ENCODE results near the gene OGT. TPM values are rescaled to one million over a fixed set of nuclear protein-coding genes. Genes with fewer than 3 reads are reported as not detected.
A peak's percentile ranks its signal among the peaks of the same experiment; 100 is the strongest.

OGT gene
- 75.9 TPM for polyA plus RNA-seq (2012; ENCODE audit: insufficient read length, low read depth)

- TF ChIP-seq POLR2AphosphoS5 (IDR thresholded peaks at IDR 0.05; ENCODE audit: low read depth, low read length): peak; percentile 96
- peak; percentile 98 for TF ChIP-seq TAF1 (IDR thresholded peaks at IDR 0.05; ENCODE audit: borderline replicate concordance, insufficient read depth, low read length)
- peak in 1 of 2 experiments; percentile 60; a peak in 1 of 4 replicates for TF ChIP-seq REST (IDR thresholded peaks at IDR 0.05; ENCODE audit: insufficient read depth in 1 of 2, low read depth in 2 of 2, low read length in 2 of 2)
- peak; percentile 79 for TF ChIP-seq FOXP2 (optimal IDR thresholded peaks at IDR 0.05; ENCODE audit: borderline replicate concordance, extremely low read depth, extremely low read length, insufficient read depth)
- peak; percentile 98 for TF ChIP-seq SIN3A (IDR thresholded peaks at IDR 0.05; ENCODE audit: borderline replicate concordance, insufficient read depth, low read length)
Observed at GRCh38 chrX:71532753-71533425, at the start of gene OGT. OGT (plus strand) TSS chrX:71533104; CDS start chrX:71533300, 196 bp downstream.

- TF ChIP-seq POLR2AphosphoS5 (IDR thresholded peaks at IDR 0.05; ENCODE audit: low read depth, low read length) (no peak), FOXP2 (optimal IDR thresholded peaks at IDR 0.05; ENCODE audit: borderline replicate concordance, extremely low read depth, extremely low read length, insufficient read depth) (no peak), SIN3A (IDR thresholded peaks at IDR 0.05; ENCODE audit: borderline replicate concordance, insufficient read depth, low read length) (no peak)
Observed at GRCh38 chrX:71487814-71488213, 45.1 kb upstream of the OGT start.

GRCh38 chrX:71489540-71489939 lies 43.4 kb upstream of the OGT start:
- no peak for TF ChIP-seq SIN3A (IDR thresholded peaks at IDR 0.05; ENCODE audit: borderline replicate concordance, insufficient read depth, low read length)
- no peak for TF ChIP-seq POLR2AphosphoS5 (IDR thresholded peaks at IDR 0.05; ENCODE audit: low read depth, low read length)
- no peak for TF ChIP-seq TAF1 (IDR thresholded peaks at IDR 0.05; ENCODE audit: borderline replicate concordance, insufficient read depth, low read length)
- TF ChIP-seq FOXP2 (optimal IDR thresholded peaks at IDR 0.05; ENCODE audit: borderline replicate concordance, extremely low read depth, extremely low read length, insufficient read depth): no peak
- no peak for TF ChIP-seq REST (IDR thresholded peaks at IDR 0.05; ENCODE audit: insufficient read depth in 1 of 2, low read depth in 2 of 2, low read length in 2 of 2)

GRCh38 chrX:71492231-71493065 lies 40.5 kb upstream of the OGT start:
- TF ChIP-seq POLR2AphosphoS5 (IDR thresholded peaks at IDR 0.05; ENCODE audit: low read depth, low read length): no peak
- TF ChIP-seq FOXP2 (optimal IDR thresholded peaks at IDR 0.05; ENCODE audit: borderline replicate concordance, extremely low read depth, extremely low read length, insufficient read depth): no peak
- no peak for TF ChIP-seq REST (IDR thresholded peaks at IDR 0.05; ENCODE audit: insufficient read depth in 1 of 2, low read depth in 2 of 2, low read length in 2 of 2)
- no peak for TF ChIP-seq SIN3A (IDR thresholded peaks at IDR 0.05; ENCODE audit: borderline replicate concordance, insufficient read depth, low read length)
- TF ChIP-seq TAF1 (IDR thresholded peaks at IDR 0.05; ENCODE audit: borderline replicate concordance, insufficient read depth, low read length): no peak

- TF ChIP-seq SIN3A (IDR thresholded peaks at IDR 0.05; ENCODE audit: borderline replicate concordance, insufficient read depth, low read length): no peak
Observed at GRCh38 chrX:71493111-71493613, 39.7 kb upstream of the OGT start.

Data from PFSK-1 (cell line).